ENCODE results near the gene OR52E6.

- no peak for TF ChIP-seq YY1 (IDR thresholded peaks at IDR 0.05)
- no peak for TF ChIP-seq JUND (IDR thresholded peaks at IDR 0.05)
- TF ChIP-seq CTCF (IDR thresholded peaks at IDR 0.05; ENCODE audit: low read depth, low read length, missing input control): no peak
- TF ChIP-seq FOXA1 (IDR thresholded peaks at IDR 0.05): no peak
These were observed 6.0 kb upstream of the OR52E6 start for GRCh38 chr11:5847711-5848110.
